ENCODE measurements around the gene RTL5.

DNA sequence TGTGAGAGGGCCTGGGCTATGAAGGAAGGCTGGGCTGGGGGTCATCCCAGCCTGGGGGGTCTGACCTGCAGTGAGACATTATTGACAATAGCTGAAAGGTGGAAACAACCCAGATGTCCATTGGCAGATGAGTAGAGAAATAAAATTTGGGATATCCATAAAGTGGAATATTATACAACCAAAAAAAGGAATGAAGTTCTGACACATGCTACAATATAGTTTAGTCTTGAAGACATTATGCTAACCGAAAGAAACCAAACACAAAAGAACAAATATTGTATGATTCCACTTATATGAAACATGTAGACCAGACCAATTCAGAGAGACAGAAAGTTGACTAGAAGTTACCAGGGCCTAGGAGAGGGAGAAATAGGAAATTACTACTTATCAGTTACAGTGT is 44.7 kb downstream of the RTL5 start:
- no peak for TF ChIP-seq CTCF (conservative IDR thresholded peaks at IDR 0.05; ENCODE audit: low read length)
- TF ChIP-seq EZH2phosphoT487 (IDR thresholded peaks at IDR 0.05; ENCODE audit: borderline replicate concordance, low read depth, low read length): no peak
